Mucosa of gallbladder (tissue), 1 donor: ENCODE data around the gene MYO9A. TPM values are rescaled to one million over a fixed set of nuclear protein-coding genes. Genes with fewer than 3 reads are reported as not detected.

Experiments
- DNase-seq: peaks from one replicate; pipeline ENCODE4 v3.0.0-alpha.2; 2020; ENCODE audit warnings: low spot score
- total RNA-seq: library from RNA; stranded (reverse); gene quantifications from one replicate; pipeline ENCODE4 v1.2.1, GENCODE V29; 2021
- donor health status: DM: no; HTN: no; CAD: no.

The MYO9A gene
- total RNA-seq, 1 donor from 2014 or later, result 33.4 TPM

GRCh38 chr15:71809346-71809745 is 308.6 kb downstream of the MYO9A start:
- no peak for DNase-seq

DNA sequence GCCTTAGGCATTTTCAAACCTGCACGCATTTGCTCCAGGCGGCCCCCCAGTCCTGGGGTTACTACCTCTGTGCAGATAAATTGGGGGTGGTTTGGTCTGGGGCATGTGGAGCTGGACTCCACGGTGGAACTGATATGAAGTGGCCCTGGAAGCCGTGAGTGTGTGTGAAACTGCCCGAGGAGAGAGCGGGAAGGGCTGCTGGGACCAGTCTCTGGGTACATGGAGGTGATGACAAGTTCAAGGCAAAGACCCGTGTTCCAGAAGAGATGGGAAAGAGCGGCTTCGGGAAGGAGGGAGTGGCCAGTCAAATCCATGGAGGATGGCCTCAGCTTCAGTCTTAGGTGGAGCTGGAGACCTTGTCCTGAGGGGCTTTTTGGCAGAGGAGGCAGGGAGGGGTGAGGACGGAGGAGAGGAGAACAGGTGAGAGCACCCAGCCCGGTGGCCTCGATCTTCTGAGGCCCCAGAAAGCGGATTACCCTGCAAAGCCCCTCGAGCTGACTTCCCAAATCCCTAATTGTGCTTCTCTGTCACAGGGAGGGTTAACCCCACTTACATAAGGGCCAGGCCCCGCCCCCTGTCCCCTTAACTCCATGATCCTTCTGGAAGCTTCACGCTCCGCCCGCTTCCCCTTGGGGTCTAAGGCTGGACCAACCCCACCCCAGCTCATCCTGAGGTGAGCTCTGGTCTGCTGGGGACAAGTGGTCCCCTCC is 309.5 kb downstream of the MYO9A start:
- no peak for DNase-seq

DNA sequence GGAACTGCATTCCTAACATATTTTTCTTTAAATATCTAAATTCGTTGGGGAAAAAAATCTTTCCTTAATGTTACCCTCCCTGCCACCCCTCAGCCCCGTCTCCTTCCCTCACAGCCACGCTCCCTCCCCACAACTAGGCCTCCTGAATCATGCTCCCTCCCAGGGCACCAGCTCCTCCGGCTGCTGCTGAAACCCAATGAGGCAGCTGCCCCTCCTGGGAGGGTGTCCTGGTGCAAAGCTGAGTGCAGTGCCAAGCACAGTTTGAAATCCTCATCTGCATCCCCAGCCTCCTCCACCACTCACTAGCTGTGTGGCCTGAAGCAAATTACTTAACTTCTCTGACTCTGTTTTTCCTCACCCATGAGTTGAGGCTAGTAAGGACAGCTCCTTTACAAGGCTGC is 310.3 kb downstream of the MYO9A start:
- DNase-seq, result no peak

DNA sequence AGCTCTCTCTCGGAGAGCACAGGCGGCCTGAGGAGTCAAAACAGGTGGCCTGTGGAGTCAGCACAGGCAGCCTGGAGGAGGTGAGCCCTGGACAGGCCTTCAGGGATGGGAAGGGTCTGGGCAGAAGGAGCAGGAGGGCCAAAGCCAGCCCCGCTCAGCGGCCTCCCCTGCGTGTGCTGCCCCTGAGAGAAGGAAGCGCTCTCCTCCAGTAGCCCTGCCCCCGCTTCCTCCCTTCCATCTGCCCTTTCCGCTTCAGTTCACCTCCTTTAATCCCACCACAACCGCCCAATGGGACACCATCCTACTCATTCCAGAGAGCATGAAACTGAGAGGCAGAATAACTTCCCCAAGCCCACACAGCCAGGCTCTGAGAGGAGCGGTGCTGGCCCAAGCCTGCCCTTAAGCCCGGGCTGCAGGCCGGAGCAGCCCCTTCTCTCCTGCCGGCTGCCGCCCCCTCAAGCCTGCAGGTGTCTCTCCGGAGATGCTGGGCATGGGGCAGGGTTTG is 310.8 kb downstream of the MYO9A start:
- no peak for DNase-seq

- no peak for DNase-seq
Measured at GRCh38 chr15:71806452-71806931, 311.5 kb downstream of the MYO9A start.

- DNase-seq, result no peak
Measured at GRCh38 chr15:71804695-71805470, 313.1 kb downstream of the MYO9A start.

- DNase-seq, result no peak
Measured at GRCh38 chr15:71804226-71804625, 313.7 kb downstream of the MYO9A start.

GRCh38 chr15:71802770-71803169 is 315.2 kb downstream of the MYO9A start:
- DNase-seq, result no peak

DNA sequence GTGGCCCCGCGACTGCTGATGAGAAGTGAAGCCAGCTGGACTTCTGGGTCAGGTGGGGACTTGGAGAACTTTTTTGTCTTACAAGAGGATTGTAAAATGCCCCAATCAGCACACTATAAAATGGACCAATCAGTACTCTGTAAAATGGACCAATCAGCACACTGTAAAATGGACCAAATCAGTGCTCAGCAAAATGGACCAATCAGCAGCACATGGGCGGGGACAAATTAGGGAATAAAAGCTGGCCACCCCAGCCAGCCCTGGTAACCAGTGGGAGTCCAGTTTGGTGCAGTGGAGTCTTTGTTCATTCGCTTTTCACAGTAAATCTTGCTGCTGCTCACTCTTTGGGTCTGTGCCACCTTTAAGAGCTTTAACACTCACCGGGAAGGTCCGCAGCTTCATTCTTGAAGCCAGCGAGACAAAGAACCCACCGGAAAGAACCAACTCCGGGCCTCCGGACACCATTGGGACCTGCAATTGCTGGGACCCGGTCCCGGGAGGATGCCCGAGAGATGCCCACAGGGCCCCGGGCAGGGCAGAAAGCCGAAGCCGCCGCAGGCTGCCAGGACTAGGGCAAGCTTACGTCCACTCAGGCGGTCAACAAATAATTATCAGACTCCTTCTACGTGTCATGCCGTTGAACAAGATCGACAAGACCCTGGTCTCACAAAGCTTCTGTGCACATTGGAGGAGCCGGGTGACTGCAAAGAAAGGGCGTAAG is 315.9 kb downstream of the MYO9A start:
- DNase-seq, result no peak

DNA sequence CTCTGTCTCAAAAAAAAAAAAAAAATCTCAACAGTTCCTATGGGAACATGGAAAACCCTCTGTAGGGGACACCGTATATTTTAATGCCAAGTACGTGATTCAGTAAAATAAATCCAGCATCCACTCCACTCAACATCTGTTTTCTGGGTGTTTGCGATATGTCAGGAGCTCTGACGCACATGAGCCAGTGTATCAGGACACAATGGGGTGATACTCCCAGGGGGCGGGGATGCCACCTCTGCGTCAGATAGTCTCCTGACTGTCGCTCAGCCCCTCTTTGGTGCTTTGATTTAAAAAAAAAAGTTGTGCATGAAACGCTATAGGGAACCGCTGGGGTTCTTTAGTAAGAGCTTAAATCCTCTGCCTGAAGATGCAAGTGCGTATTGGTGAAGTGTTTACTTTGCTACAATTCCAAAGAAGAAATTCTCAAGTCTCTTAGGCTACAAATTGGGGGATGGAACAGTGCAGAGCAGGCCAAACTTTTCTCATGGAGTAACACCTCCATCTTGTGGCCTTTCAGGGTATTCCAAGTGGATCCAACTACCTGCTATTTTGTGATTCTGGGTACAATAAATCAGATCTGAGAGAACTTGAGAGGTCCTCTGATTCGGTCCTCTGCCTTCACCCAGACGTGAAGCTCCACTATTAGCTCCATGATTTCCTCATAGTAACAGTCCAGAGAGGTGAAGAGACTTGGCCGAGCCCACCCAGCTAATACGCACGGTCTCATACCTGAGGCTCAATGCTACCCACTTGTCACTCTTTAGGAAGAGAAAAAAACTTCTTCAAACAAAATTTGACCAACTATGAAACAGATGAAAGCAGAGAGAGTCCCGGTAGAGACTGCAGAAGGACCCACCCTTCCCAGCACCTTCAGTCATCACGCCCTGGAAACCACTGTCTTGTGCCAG is 316.9 kb downstream of the MYO9A start:
- DNase-seq, result peak; percentile 61

- DNase-seq, result no peak
Measured at GRCh38 chr15:71800190-71800589, 317.8 kb downstream of the MYO9A start.

DNA sequence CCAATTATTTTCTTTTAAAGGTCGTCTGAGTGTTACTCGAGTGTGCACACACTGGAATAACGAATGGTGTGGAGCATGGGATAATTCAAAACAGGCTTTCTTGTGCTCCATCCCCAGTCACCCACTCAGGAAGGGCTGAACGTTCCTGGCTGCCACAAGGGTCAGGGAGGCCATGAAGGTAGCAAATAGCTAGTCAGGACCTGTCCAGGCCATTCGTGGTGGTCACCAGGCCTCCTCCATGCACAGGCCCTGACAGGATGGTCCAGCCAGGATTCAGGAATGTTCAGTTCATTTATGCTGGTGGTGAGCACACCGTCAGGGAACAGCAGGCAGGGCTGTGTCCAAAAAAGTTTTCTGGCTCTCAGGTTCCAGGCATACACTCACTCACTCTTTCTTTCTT is 319.3 kb downstream of the MYO9A start:
- DNase-seq, result no peak

- DNase-seq, result no peak
Measured at GRCh38 chr15:71792521-71792920, 325.4 kb downstream of the MYO9A start.

DNA sequence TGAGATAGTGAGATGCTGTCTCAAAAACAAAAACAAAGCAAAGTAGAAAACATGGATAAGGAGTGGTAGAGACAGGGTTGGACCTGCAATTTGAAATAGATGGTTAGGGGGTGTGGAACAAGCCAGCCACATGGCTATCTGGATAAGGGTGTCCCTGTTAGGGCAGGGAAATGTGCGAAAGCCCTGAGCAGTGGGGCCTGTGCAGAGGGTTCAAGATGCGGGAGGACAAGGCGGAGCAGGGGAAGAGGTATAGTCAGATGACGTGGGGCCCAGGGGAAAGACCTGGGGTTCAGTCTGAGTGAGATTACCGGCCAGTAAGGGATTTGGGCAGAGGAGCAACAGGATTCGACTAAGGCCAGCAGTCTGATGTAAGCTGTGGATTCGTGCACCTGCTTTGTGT is 326.0 kb downstream of the MYO9A start:
- no peak for DNase-seq

- DNase-seq, result peak; percentile 43
Measured at GRCh38 chr15:71790081-71790480, 327.9 kb downstream of the MYO9A start.

DNA sequence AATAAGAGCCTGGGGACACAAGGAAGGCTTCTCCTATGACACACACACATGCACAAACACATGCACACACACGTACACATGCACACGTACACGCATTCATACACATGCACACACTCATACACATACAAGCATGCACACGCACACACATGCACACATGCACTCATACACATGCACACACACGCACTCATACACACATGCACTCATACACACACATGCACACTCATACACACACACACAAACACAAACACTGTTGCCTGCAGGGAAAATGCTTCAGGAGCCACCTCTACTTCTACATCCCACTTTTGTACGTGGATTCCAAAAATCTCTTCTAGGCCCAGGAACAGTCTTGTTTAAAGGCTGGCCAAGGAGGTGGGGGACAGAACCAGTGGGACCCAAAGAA is 328.3 kb downstream of the MYO9A start:
- no peak for DNase-seq

- DNase-seq, result peak; percentile 47
Measured at GRCh38 chr15:71788646-71789579, 329.0 kb downstream of the MYO9A start.

- DNase-seq, result no peak
Measured at GRCh38 chr15:71786673-71787072, 331.3 kb downstream of the MYO9A start.

DNA sequence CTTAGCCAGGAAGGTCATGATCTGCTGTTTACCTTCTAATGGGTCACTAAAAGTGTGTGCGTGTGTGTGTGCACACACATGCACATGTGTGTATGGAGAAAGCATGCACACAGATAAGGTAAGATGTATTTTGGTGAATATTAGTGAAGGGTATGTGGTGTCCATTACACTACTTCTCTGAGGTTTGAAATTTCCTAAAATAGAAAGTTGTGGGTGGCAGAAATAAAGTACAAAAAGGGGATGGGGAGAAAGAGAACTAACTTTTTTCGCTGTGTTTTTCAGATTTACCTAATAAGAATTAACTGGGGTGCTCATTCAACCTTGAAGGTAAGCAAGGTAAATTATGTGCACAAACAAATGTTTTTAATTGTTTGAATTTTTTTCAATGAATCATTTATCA is 332.0 kb downstream of the MYO9A start:
- DNase-seq, result no peak

DNA sequence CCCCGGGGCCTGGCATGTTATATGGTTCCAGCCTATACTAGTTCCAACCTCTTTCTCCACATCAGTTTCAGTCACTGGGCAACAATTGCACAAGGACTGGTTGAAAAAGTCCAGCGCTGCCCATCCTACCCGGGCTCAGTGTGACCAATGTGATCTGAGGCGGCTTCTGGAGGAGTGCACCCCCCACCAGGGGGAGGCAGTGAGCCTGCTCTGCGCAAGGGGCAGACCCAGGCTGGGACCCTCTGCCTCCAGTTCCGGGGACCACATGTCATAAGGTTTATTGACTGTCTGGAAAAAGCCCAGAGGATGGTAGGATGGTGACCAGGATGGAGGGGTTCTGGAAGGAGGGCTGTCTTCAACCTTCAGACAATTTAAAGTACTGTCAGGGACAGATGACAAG is 333.2 kb downstream of the MYO9A start:
- no peak for DNase-seq
